Activated gamma-delta T cell treated with Interleukin-2 at 50 U/mL for 16 hours (primary cell): Measurements from ENCODE around the gene EXOSC1.
"Not testable (repeated sequence)": the region's sequence is repeated elsewhere in the genome, so short reads cannot be mapped to it uniquely, and the experiment has no call there.

Experiments
- DNase-seq: peaks from one replicate; pipeline ENCODE4 v3.0.0-alpha.2; 2020

Gene EXOSC1

DNA sequence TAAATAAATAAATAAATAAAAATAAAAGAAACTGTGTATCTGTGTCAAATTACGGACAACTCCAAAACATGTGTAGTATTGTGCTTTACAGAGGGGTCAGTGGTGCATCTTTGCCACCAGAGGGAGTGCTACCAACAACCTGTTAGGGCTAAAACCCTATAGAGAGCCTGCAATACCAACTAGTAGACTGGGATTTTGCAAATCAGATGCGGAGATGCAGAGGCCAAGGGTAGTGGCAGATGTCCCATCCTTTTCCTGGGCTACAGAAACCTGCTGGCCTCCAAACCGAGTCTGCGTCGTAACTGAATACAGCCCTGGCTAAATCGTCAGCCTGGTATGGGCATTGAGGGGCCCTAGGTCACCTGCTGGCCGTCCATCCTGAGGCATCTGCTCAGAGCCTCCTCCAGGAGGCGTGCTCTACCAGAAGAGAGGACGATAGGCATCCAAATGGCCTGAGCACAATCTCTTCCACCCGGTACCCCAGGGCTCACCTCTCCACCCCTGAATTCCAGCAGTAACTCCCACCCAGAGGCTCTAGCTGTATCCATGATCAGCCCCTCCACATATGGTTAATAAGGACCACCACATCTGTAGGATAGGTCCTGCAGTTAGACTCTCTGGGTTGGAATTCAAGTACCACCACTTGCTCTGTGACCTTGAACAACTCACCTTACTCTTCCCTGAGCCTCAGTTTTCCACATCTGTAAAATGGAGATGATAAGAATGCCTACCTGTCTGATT lies 38.4 kb downstream of the EXOSC1 start:
- DNase-seq, result peak; percentile 61

DNA sequence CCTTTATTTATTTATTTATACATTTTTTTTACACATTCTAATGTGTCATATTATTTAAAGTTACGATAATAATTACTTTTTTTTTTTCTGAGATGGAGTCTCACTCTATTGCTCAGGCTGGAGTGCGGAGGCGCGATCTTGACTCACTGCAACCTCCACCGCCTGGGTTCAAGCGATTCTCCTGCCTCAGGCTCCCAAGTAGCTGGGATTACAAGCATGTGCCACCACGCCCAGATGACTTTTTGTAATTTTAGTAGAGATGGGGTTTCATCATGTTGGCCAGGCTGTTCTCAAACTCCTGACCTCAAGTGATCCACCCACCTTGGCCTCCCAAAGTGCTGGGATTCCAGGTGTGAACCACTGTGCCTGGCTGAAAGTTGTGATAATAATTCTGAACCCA lies 39.3 kb downstream of the EXOSC1 start:
- not testable (repeated sequence) for DNase-seq

DNA sequence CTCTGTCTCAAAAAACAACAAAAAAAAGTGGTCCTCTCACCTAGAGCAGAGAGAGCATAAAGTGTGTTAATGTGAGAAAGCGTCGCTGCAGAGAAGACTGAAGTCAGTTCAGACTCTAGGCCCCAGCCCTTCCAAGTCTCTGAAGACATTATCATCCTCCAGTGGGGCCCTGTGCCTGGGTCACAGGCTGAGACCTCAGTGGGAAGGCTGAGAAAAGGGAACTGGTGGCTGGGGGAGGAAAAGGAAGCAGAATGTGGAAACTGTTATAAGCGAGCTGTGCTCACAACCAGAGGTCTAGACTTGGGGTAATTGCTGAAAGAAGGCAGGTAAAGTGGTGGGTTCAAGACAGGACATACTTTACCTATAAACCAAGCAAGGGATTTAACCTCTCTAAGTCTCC lies 39.7 kb downstream of the EXOSC1 start:
- DNase-seq, result no peak

DNA sequence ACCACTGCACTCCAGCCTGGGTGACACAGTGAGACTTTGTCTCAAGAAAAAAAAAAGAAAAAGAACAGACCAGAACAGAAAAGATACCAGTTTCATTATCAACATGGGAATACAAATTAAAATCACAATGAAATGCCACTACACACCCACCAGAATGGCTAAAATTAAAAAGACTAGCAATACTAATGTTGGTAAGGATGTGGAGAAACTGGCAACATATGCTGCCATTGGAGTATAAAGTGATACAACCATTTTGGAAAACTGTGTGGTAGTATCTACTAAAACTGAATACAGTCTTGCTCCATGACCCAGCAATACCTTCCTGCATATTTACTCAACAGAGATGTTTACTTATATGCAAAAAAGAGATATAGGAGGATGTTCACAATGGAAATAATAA lies 41.8 kb downstream of the EXOSC1 start:
- DNase-seq, result no peak

DNA sequence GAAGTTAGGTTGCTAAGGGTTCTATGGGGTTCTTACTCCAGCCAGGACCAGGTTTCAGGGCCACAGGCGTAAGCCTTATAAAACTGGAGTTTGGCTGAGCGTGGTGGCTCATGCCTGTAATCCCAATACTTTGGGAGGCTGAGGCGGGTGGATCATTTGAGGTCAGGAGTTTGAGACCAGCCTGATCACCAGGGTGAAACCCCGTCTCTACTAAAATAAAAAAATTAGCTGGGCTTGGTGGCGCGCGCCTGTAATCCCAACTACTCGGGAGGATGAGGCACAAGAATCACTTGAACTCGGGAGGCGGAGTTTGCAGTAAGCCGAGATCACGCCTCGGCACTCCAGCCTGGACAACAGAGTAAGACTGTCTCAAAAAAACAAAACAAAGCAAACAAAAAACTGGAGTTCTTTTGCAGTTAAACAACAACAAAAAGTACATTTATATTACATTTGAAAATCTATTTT lies 44.3 kb downstream of the EXOSC1 start:
- DNase-seq, result no peak

DNA sequence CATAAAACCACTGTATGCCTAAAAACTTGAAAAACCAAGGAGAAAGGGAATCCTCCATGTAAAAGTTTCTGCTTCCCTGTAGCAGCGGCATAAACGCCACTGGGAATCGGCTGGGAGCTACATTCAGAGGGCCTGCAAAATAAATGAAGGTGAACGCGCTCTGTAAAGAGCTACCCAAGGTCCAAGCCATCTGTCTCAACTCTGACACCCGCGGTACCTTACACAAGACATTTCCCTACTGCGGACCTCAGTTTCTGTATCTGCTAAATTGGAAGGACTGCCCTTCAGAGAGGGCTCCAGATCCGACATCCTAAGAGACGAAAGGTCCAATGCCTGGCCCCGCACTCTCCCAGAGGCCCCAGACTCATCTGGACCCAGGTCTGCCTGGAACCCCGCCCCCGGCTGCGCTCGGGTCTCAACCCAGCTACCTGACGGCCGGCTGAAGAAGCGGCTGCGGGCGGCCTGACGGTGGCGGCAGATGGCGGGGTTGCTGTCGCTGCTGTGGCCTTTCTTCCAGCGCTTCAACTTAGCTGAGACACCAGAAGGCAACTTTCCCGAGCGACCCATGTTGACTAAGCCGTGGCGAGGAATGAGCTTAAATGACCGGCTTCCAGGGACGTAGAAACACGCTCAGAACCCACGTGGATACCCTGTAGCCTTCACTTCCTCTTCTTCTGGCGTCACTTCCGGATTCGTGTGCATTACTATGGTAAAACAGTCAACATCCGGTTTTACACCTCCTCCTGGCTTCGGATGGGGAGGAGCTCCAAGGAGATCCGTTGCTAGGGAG lies 44.9 kb downstream of the EXOSC1 start, which contains the start of gene RRP12:
Gene RRP12, minus strand, starts transcription at position 676 of the 790 bp plus-strand sequence. Its CDS starts 109 bp downstream, at position 567.
- peak; percentile 75 for DNase-seq

DNA sequence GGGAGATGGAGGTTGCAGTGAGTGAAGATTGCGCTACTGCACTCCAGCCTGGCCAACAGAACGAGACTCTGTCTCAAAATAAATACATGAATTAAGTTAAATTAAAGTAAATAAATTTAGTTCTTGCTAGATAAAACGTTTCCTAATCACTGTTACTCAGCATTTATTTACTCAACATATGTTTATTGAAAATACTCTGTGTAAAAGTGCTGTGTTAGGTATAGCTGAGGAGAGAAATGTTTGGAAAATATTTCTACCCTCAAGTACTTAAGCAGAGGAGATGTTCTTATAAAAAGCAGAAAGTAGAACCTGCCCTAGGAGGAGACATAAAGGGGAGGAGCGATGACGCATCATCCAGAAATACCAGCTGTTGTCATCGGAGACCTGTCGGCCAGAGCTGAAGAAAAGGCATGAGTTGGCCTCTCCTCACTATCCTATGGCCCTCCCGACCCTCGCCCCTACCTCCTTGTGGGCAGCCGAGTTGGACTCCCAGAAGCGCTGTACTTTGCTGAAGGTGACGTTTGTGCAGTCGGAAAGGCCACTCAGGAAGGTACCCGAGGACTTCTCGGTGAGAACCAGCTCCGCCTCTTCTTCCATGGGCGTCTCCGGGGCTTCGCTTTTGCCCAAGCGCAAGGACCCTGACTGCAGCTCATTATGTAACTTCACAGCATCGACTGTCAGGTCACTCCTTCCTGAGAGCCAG lies 45.8 kb downstream of the EXOSC1 start:
- no peak for DNase-seq

DNA sequence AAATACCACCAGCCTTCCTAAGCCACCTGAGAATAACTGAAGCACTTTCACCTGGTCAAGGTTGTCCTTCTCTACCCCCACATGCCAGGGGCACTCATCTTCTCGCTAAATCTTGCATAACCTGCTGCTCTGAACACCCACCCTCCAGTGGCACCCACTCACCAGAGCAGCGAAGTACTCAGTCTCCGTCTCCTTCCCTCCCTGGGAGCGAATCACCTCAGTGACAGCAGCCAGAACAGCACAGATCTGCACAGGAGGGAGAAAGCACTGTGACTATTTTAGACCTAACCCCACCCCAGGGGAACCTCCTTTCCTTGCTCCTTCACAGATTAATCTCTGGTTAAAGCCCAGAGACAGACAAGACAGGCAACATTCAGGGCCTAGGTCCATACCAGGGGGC lies 49.8 kb downstream of the EXOSC1 start:
- no peak for DNase-seq

DNA sequence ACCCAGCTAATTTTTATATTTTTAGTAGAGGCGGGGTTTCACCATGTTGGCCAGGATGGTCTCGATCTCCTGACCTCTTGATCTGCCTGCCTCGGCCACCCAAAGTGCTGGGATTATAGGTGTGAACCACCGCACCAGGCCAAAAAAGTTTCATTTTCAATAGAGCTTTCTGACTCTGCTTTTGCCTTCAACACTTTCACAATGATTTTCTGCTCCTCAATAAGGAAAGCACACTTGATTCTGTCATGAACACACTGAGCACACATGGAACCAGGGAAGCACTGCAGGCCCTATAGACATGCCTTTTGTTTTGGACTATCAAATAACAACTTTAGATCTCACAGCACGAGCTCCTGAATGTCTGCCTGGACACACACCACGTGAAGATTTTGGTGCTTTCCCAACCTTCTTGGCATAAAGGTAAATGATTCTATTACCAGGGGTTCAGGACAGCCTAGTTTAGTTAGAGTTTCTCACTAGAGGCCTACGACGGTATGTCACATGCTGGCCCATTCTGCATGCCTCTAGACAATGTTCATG lies 52.7 kb downstream of the EXOSC1 start:
- no peak for DNase-seq

DNA sequence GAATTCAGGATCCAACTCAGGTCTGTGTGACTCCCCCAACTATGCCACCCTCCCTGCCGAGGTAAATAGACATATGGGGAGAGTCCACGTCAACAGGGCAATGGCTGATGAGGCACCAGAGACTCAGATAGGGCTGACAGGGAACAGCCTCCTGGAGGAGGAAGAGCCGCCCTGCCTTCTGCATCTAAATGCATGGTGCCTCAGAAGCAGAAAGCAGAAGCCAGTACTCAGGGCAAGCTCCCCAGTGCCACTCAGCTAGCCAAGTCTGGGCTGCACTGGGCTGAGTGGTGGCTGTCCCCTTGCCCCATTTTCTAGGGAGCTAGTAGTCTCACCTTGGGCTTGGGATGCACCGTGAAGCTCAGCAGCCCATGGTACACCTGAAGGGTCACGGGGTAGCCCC lies 55.7 kb downstream of the EXOSC1 start:
- no peak for DNase-seq

DNA sequence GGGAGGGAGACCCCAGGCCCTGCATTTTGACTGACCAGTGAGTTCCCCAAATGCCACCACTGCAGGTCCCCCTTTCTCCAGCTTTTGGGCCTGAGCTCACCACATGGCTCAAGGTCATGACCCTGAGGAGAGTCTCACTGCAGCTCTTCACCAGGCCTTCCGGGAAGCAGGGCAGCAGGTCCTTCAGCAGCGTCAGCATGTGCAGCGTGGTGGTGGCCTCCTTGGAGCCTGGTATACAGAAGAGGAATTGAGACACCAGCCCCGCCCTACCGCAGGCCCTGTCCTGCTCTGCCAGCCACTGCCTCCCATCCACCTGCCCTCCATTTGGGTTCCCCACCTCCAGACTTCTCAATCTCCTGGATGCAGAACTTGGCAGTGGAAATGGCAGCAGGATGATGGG lies 57.7 kb downstream of the EXOSC1 start:
- DNase-seq, result no peak
